GM21423 (cell line): ENCODE data around the gene RBM15.

Source experiments
- ATAC-seq: cut with Tn5 transposase; IDR thresholded peaks from one replicate; pipeline ENCODE4 v1.9.1; 2021; ENCODE audit warnings: mild to moderate bottlenecking, moderate library complexity; ENCODE audit not compliant: unreplicated experiment

Gene RBM15, protein sequence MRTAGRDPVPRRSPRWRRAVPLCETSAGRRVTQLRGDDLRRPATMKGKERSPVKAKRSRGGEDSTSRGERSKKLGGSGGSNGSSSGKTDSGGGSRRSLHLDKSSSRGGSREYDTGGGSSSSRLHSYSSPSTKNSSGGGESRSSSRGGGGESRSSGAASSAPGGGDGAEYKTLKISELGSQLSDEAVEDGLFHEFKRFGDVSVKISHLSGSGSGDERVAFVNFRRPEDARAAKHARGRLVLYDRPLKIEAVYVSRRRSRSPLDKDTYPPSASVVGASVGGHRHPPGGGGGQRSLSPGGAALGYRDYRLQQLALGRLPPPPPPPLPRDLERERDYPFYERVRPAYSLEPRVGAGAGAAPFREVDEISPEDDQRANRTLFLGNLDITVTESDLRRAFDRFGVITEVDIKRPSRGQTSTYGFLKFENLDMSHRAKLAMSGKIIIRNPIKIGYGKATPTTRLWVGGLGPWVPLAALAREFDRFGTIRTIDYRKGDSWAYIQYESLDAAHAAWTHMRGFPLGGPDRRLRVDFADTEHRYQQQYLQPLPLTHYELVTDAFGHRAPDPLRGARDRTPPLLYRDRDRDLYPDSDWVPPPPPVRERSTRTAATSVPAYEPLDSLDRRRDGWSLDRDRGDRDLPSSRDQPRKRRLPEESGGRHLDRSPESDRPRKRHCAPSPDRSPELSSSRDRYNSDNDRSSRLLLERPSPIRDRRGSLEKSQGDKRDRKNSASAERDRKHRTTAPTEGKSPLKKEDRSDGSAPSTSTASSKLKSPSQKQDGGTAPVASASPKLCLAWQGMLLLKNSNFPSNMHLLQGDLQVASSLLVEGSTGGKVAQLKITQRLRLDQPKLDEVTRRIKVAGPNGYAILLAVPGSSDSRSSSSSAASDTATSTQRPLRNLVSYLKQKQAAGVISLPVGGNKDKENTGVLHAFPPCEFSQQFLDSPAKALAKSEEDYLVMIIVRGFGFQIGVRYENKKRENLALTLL

DNA sequence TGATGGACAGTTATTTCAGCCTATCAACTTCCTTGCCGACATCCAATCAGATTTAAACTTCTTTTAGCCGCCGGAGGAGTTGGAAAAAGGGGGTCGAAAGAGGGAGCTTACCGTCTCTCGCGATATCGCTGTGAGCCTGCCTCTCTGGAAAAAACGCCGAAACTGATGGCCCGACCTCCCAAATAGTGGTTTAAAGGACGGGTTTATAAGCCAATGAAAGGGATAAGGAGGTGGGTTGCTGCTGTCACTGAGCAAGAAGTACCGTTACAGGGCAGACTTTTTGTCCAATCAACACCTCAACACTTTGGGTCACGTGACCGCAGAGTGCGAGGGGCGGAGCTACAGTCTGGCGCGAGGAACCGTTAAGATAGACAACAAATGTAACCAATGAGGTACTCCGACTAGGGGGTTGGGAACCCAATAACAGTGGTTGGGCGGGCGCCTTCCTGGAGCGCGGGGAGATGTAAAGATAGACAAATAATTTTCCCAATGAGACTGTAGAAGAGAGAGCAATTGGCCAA, at the start of gene RBM15:
TSS of gene RBM15 (plus strand) at position 492 of the 521 bp plus-strand sequence. CDS start at position 521, 29 bp downstream.
- peak; percentile 69 for ATAC-seq

DNA sequence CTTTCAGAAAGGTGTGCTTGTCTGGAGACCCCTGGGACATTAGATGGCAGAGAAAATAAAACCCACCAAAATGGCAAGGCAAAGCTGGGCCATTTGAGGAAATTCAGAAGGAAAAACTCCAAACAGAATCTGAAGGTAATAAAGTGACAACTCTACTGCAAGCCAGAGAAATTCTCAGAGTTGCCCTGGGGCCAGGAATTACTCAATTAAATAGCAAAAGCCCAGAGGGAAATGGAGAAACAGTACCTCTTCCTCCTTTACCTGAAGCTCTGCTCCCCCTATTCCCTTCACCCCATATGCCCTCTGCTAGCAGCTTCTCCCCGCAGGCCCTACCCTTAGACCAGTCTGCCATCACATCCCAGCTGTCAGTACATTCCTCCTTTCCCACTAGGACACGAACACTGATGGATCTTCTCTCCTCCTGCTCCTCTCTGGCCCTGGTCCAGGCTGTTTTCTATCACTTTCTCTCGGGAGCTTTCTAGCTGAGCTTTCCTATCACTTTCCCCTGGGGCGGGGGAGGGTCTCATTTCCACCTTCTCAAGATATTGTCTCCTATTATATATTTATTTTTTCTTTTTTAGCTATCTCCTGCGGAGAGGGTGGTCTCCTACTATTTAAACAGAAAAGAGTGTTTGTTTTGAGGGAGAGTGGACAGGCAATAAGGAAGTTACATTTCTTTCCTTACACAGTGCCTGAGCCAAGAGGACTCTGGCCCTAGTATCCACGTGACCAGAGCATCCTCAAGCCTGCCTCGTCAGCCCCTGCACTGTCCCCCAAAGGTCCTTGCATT, 47.7 kb upstream of the RBM15 start:
- ATAC-seq = no peak

DNA sequence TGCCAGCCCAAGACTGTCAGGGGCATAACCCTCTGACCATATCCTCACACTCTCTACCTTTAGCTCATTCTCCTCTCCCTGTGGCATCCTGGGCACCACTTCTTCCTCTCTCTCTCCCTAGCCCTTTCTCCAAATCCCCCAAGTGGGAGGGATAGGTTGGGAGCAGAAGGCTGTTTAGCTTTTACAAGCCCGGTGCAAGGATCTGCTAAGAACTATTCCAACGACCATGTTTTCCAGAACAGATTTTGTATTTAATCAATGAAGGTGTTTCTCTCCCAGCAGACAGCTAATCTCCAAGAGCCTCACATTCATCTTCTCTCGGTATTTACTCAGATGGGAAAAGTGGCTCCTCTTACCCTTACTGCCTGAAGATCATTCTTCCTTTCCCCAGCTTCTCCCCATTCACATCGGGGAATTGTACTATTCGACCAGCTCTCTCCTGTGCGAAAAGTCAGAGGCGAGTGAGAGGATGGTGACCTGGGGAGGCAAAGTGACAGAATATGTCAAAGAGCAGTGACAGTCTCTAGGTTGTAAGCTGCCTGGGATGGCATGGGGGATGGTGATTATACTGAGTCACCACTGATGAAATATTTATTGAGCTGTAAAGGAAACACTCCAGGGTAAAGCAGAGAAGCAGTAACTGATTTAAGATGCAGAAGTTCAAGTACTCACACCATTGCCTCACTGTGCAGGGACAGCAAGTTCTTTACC, 47.0 kb upstream of the RBM15 start:
- no peak for ATAC-seq

DNA sequence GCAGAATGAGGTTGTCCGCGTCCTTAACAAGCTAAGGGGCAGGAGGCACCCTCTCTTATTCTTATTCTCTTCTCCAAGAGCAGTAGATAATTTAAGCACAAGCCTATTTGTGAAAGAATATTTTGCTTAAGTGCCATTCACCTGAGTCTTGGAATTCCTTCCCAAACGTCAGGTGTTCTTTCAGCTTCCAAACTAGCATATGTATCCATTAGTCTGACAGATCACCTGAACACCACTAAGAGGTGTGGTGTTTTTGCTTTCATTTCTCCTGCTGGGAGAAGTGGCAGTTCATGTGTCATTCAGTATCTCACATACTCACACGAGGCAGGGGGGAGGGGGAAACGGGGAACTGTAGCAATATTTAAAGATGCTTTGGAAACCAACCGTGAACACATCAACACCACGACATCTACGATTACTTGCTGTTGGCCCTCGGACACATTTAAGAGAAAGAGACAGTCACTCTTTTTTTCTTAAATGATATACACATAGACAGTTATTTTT, 45.5 kb upstream of the RBM15 start:
- ATAC-seq = no peak

DNA sequence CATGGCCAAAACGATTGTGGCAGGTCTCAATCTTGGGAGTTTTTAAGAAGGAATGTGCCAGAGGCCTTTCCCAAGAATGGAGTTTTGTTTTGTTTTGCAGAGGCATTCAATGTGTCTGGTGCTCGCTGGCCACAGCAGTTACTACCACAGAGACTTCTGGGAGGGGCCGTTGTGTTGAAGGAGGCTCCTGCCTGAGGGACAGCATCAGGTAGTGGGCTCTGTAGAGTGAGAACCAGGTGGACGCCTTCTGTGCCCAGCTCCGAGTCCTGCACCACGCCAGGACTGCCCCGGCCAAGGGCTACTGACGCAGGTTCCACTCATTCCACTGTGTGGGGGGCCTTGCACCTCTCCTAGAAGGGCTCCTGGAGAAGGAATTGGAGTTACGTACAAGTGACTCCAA, 44.9 kb upstream of the RBM15 start:
- no peak for ATAC-seq

DNA sequence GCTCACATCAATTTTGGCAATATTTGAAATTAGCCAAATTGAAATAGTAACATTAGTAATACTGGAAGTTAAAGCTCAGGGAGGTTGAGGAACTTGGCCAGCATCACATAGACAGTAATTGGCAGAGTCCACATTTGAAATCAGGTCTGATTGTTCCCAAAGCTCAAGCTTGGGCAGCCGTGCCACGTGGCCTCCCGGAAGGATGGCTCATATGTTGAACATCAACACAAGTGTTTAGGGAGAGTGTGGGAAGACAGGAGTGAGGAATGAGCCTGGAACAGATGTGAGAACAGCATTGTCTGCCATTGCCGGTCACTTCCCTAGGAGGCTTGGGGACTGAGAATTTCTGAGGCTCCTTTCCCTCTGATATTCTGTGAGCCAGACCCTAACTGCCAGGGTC, 40.2 kb upstream of the RBM15 start:
- no peak for ATAC-seq

DNA sequence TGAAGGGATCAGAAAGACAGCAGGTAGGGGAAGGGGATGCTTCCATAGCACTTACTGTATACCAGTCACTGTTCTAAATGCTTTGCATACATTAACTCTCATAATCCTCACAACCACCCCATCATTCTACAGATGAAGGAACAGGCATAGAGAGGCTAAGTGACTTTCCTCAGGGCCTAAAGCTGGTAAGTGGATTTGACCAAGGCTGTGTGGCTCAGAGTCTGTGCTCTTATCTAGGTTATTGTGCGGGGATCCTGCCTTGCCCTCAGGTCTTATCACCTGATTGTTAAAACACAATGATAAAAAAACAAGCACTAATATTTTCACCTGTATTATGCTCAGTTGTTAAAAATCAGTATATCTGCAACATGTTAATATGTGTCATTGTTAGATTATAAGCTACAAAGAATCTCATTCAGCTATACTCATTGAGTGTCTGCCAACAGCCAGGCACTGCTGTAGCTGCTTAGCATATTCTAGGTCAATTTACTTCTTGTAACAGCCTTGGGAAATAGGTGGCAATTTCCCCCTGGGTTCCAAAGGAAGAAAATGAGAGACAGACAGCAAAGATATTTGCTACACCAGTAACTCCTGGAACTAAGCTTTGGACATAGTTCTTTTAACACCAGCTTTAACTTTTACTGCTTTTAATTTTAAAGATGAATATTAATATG, 38.6 kb upstream of the RBM15 start:
- no peak for ATAC-seq

DNA sequence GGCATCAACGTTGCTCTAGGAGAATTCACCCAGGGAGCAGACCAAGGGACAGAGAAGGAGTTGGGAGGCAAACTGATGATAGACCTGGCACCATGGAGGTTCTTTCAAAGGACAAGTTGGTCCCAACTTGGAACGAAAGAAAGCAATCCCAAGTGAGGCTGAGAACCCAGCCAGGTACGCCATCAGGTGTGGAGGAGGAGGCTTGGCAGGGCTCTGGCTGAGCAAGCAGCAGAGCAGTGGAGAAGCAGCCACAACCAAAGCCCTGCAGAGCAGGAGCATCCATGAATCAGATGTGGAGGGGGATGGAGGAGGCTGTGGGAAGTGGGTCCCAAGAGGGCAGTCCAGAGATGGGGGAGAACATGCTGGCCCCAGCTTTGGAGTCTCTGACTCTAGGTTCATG, 36.3 kb upstream of the RBM15 start:
- no peak for ATAC-seq

DNA sequence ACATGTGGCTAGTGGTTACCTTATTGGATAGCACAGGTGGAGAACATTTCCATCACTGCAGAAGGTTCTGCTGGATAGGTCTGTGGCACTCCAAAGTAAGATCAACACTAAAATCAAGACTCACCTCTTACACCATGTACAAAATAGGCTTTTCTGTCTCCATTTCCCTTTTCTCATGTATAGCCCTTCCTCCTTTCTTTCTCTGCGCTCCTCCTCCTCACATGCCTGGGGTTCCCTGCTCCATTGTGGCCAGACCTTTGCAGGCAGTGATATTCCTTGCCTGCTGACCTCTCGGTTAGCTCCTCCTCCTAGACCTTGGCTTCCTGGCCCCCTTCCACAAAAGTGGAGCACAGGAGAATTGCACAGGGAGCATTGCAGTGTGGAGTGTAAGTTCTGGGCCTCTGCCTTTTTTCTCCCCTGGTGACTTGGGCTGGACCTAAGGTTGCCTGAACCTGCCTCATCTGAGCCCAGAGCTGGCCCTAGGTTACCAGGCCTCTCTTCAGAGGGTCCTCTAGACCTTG, 33.2 kb upstream of the RBM15 start:
- no peak for ATAC-seq

DNA sequence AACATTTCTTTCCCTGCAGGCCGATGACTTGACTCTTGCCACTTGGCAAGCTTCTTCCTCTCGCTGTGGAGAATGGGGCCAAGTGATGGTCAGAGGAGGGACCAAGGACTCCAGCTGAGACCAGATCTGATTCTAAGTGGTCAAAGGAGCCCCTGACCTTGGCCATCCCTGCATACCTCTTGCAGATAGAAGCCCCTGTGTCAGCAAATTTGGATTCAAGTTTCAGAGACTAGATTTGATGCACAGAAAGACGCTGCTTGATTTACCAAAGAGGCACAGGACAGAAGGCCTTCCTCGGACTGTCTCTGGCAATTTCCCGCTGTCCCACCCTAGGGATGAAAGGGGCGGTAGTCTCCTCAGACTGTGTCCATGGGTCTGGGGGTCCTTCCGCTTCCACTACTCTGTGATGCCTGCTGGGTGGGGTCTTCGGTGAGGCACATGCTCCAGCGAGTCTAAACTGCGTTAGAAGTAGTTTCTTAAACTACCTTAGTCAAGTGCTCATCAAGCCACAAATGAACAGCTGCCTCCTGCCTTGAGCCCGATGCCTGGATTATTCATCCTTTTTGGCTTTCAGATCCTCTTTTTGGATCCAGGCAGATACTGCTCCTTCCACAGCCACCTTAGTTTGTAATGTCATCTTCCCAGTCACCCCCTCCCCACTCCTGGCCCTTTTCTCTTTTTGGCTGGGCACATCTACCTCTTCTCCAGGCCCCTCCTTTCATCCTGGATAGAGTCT, 31.8 kb upstream of the RBM15 start:
- no peak for ATAC-seq

DNA sequence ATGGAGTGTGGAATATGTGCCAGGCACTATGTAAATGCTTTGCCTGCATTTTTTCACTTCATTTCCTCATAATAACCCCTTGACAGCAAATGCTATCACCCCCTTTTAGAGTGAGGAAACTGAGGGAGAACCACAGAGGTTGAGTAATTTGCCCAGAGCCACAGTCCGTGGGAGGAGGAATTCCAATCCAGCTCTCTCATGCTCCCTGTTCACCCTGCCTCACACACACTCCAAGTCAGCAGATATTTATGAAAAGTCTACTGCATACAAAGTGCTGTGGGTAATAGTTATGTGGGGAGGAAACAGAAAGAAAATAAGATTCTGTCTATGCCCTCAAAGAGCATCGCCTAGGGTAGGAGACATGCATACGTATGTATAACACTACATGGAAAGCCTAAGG, 30.9 kb upstream of the RBM15 start:
- ATAC-seq = no peak

DNA sequence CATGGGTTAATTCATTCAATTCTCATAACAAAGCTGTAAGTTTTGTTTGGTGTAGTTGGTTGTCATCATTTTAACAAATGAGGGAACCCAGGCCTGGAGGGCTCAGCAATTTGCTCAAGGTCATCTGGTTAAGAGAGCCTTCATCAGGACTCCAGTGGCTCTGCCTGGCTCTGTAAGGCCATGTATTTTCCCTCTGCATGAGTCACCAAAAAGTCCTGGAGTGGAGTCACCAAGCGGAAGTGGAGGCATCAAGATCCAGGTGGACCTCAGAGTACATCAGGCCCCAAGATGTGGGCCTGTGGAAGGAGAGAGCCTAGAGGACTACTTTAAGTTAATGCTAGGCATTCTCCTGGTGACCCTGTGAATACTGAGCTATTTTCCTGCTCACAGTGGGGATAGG, 30.0 kb upstream of the RBM15 start:
- no peak for ATAC-seq

DNA sequence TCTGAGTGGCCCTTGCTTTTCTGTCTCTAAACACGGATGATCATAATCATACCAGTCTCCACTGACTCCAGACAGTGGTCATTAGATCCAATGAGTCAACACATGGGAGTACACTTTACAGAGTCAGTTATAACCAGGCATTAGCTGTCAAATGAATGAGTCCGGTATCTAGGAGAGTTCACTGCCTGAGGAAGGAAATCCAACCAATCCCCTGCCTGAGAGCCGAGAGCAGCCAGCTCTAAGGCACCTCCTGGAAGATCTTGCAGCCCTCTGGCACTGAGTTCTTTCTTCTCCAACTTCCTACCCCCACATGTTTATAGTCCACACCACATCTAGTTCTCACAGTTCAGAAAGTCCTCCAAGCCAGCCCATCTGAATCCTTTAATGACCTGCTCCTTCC, 29.4 kb upstream of the RBM15 start:
- no peak for ATAC-seq

DNA sequence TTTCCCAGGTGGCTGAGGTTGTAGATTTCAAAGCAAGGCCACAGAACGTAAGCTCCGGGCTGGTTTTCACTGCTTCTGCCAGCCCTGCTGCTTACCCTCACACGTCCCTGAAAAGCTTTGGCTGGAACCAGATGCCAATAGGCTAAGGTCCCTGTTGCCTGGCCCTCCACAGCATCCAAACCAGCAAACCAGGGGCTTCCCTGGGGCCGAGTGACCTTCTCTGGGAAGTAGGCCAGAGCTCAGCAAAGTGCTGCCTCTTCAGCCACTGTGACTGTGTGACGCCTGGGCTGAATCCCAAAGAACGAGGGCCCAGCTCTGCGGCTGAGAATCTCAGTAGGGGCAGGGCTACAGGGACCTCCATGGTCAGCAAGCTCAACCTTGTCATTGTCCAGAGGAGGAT, 28.9 kb upstream of the RBM15 start:
- ATAC-seq = no peak

DNA sequence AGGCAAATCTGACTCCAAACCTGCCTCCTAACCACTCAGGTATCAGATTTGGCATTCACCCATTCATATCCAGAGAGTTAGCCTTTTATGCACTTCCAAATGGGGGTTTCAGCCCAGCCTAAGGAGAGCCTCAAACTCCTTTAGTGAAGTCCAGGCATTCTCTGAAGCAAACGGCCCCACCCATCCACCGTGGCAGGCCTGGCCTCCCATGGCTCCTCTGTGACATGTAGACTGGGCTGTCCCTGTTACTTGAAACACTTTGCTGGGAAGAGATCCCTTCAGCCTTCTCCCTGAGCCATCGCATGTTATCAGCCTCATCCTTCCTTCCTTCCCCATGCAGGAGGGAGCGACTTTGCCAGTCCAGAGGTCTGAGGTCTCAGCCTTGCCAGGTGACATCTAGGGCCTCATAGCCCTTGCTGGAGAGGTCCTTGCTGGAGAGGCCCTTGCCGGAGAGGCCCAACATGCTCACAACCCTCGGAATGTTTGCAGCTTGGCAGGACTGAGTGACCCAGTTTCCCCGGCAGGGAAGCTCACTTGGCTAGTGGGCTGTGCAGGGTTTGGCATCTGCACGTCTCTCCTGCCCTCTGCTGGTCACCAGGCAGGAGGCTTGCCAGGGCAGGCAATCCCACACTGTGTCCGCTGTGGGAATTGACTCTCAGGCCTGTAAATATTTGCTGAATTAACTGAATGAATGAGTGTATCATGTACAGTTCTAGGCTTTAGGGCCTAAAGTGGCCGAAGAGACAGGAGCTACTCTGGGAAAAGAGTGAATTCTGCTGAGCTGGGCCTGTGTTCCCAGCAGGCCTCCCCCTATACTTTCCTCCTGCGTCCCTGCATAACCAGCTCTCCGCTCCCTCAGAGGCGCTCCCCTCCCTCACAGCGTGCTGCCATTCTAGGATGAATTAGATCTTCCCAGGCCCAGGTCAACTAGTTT, 26.7 kb upstream of the RBM15 start:
- ATAC-seq = no peak

DNA sequence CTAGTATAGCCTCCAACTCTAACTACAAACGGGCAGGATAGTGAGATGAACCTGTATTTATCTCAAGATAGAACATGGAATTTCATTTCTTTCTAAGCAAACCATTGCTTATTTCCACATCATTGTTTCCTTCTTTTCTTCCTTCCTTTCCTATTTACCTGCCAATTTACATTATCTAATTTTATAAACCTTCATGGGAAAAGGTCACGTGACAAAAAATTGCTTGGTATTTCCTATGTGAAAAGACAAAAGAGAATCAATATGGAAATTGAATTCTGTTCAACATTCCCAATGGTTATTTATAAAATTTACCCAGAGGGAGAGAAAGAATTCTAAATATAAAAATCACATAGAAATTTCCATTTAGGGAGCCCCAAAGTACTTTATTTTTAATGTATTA, 22.4 kb upstream of the RBM15 start:
- ATAC-seq = no peak

DNA sequence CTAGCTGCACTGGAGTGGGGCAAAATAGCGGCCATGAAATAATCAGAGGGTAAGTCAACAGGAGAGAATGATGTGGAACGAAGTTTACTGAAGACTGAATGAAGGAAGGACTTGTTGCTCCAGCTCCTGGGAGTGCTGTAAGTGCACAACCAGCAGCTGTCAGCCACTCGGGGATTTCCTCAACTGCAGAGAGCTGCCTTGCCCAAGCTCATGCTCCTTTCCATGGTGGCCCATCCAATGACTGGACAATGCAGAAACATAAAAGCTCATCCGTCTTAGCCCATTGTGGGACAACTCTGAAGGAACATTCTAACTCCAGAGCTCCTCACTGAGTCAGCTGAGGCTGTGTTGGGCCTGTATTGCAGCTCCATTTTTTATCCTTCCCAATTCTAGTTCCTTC, 21.1 kb upstream of the RBM15 start:
- no peak for ATAC-seq
